PFSK-1 (cell line): ENCODE data around the gene GALNT5.

Experiments
- FOXP2 ChIP-seq: optimal IDR thresholded peaks from 2 replicates; pipeline ENCODE3; 2011; ENCODE audit warnings: borderline replicate concordance, control low read depth, inconsistent platforms; ENCODE audit not compliant: insufficient read depth; ENCODE audit errors: extremely low read length, extremely low read depth
- POLR2AphosphoS5 ChIP-seq: IDR thresholded peaks from 2 replicates; pipeline ENCODE4 v1.6.1; 2012; ENCODE audit warnings: low read depth, mild to moderate bottlenecking, control low read depth, low read length, moderate library complexity
- REST ChIP-seq, 2 experiments: IDR thresholded peaks; 2 replicates each; pipeline versions ENCODE4 v1.6.1 to v1.8.0; 2011 to 2012; ENCODE audit warnings: low read depth in 2 of 2, low read length in 2 of 2, control low read depth in 1 of 2, inconsistent platforms in 1 of 2, mild to moderate bottlenecking in 1 of 2, moderate library complexity in 1 of 2; ENCODE audit not compliant: insufficient read depth in 1 of 2
- SIN3A ChIP-seq: IDR thresholded peaks from 2 replicates; pipeline ENCODE4 v1.6.1; 2012; ENCODE audit warnings: mild to moderate bottlenecking, low read length, moderate library complexity, borderline replicate concordance; ENCODE audit not compliant: insufficient read depth
- TAF1 ChIP-seq: IDR thresholded peaks from 2 replicates; pipeline ENCODE4 v1.6.1; 2012; ENCODE audit warnings: low read length, control low read depth, borderline replicate concordance; ENCODE audit not compliant: insufficient read depth

The GALNT5 gene

DNA sequence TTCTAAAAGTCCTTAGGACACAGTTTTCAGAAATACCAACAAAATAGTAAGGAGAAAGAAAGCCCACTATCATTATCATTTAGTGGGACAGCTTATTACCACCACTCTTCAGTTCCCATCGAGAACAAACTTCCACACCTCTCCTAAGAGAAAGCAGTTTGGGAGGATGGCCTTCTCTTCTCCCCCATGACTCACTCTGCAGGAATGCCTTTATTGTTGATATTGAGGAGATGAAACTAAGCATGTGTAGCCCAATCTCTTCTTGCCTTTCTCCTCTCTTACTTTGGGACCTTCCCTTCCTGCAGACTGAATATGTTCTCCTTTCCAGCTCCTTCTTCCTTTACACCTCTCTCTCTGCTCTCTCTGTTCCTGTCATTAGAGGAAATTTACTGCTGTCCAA is 98.1 kb downstream of the GALNT5 start:
- TF ChIP-seq SIN3A (no peak), REST (IDR thresholded peaks at IDR 0.05; ENCODE audit: insufficient read depth in 1 of 2, low read depth in 2 of 2, low read length in 2 of 2) (no peak), POLR2AphosphoS5 (no peak), TAF1 (no peak), FOXP2 (no peak)

GRCh38 chr2:157359628-157360027 is 102.1 kb downstream of the GALNT5 start:
- TF ChIP-seq SIN3A (no peak), TAF1 (no peak), REST (IDR thresholded peaks at IDR 0.05; ENCODE audit: insufficient read depth in 1 of 2, low read depth in 2 of 2, low read length in 2 of 2) (no peak), POLR2AphosphoS5 (no peak), FOXP2 (no peak)

- TF ChIP-seq REST (IDR thresholded peaks at IDR 0.05; ENCODE audit: insufficient read depth in 1 of 2, low read depth in 2 of 2, low read length in 2 of 2) (no peak), TAF1 (no peak), SIN3A (no peak), FOXP2 (no peak), POLR2AphosphoS5 (no peak)
Observed at GRCh38 chr2:157361526-157361925, 104.0 kb downstream of the GALNT5 start.

GRCh38 chr2:157362627-157363026 is 105.1 kb downstream of the GALNT5 start:
- TF ChIP-seq SIN3A (no peak), POLR2AphosphoS5 (no peak), REST (IDR thresholded peaks at IDR 0.05; ENCODE audit: insufficient read depth in 1 of 2, low read depth in 2 of 2, low read length in 2 of 2) (no peak), TAF1 (no peak), FOXP2 (no peak)

DNA sequence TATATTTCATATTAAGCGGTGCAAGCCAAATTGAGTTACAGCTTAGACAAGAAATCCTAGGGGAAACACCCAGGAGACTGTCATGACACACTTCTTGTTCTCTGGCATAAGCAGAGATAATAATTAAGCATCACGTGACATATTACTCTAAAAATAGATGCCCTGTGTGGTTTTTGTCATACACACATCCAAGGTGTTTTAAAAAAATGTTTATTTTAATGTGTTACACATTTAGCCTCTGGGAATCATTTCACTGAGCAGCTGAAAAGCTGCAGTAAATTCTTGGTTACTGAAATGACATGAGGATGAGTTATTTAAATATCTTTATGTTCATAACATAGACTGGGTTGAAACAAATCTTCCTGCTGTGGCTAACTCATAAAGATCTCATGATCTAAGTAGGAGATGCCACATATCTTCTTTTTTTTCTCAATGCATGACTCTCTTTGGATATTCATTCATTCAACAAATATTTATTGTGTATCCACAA is 106.2 kb downstream of the GALNT5 start:
- no peak for TF ChIP-seq POLR2AphosphoS5
